Muscle of leg (tissue), 11 donors: ENCODE results near the gene IRF7. TPM values are rescaled to one million over a fixed set of nuclear protein-coding genes. Genes with fewer than 3 reads are reported as not detected.

Experiments
- DNase-seq: peaks from one replicate; pipeline ENCODE4 v3.0.0; 2013
- H3K27ac ChIP-seq: one replicate; pipeline ENCODE4 v1.5.1; 2013; ENCODE audit warnings: mild to moderate bottlenecking, low read length, control low read depth
- H3K27me3 ChIP-seq: one replicate; pipeline ENCODE4 v1.6.1; 2013; ENCODE audit warnings: low read length; ENCODE audit not compliant: control insufficient read depth, insufficient read depth
- H3K36me3 ChIP-seq: one replicate; pipeline ENCODE4 v1.6.1; 2013; ENCODE audit warnings: low read length; ENCODE audit not compliant: control insufficient read depth, insufficient read depth
- H3K4me1 ChIP-seq: one replicate; pipeline ENCODE4 v1.6.1; 2013; ENCODE audit warnings: low read length; ENCODE audit not compliant: control insufficient read depth, insufficient read depth
- H3K4me3 ChIP-seq: one replicate; pipeline ENCODE4 v1.5.1; 2013; ENCODE audit warnings: low read length, control low read depth
- H3K9me3 ChIP-seq: replicated peaks from 2 replicates; pipeline ENCODE4 v1.6.1; 2013; ENCODE audit warnings: low read depth, low read length; ENCODE audit not compliant: control insufficient read depth
- WGBS: methylation state at CpG from one replicate; pipeline ENCODE4 v1.1.5; 2013; ENCODE audit warnings: missing lambda C conversion rate; ENCODE audit not compliant: insufficient coverage; 5-methylcytosine and 5-hydroxymethylcytosine counted together
- polyA plus RNA-seq, 8 donors: library from polyadenylated mRNA; unstranded; fragments of 120-200 nt; gene quantifications; one replicate each; pipeline versions ENCODE4 v1.2.1 to v1.2.3, GENCODE V29; 2013; ENCODE audit warnings: inconsistent platforms in 1 of 8, low replicate concordance in 1 of 8; ENCODE audit not compliant: insufficient read length in 8 of 8, insufficient read depth in 1 of 8
- total RNA-seq: library from RNA; stranded (reverse); fragments of 120-200 nt; gene quantifications from one replicate; pipeline ENCODE4 v1.2.4, GENCODE V29; 2013

IRF7 gene
- total and polyA plus RNA-seq, 9 donors, result 7.8 to 14.7 (median 9.6) TPM

DNA sequence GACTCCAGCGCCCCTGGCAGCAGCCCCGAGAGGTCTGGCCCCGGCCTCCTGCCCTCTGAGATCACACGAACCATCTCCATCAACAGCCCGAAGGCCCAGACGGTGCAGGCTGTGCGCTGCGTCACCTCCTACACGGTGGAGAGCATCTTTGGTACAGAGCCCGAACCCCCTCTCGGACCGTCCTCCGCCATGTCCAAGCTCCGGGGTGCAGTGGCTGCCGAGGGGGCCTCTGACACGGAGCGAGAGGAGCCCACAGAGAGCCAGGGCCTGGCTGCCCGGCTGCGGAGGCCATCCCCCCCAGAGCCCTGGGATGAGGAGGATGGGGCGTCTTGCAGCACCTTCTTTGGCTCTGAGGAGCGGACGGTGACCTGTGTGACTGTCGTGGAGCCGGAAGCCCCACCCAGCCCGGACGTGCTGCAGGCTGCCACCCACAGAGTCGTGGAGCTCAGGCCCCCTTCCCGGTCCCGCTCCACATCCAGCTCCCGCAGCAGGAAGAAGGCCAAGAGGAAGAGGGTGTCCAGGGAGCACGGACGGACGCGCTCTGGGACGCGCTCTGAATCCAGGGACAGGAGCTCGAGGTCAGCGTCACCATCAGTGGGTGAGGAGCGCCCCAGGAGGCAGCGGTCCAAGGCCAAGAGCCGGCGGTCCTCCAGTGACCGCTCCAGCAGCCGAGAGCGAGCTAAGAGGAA is 7.6 kb downstream of the IRF7 start:
- no peak for DNase-seq
- H3K27ac ChIP-seq, result no peak overlapping the region

DNA sequence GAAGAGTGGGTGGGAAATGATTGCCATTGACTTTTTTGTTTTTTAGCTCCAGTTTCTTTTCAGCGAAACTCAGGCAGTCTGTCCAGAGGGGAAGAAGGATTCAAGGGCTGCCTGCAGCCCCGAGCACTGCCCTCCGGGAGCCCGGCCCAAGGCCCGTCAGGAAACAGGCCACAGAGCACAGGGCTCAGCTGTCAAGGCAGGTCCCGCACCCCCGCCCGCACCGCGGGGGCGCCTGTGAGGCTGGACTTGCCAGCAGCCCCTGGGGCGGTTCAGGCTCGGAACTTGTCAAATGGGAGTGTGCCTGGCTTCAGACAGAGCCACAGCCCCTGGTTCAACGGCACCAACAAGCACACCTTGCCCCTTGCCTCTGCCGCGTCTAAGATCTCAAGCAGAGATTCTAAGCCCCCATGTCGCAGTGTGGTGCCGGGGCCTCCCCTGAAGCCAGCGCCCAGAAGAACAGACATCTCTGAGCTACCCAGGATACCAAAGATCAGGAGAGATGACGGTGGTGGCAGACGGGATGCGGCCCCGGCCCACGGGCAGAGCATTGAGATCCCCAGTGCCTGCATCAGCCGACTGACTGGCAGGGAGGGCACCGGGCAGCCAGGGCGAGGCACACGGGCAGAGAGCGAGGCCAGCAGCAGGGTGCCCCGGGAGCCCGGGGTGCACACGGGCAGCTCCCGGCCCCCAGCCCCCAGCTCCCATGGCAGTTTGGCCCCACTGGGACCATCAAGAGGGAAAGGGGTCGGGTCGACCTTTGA is 8.6 kb downstream of the IRF7 start:
- H3K27me3 ChIP-seq, result no peaks in the 10 kb centered on the region
- H3K9me3 ChIP-seq, result no peaks in the 10 kb centered on the region
- DNase-seq, result no peak
- H3K36me3 ChIP-seq, result peaks cover 90% of the 10 kb centered on the region
- no peak overlapping the region for H3K27ac ChIP-seq
- H3K4me1 ChIP-seq, result peaks cover 10% of the 10 kb centered on the region
- WGBS, result 91% methylated on average over 33 of the region's 35 CpGs
- no peak overlapping the region for H3K4me3 ChIP-seq

More for the DNA sequence above, 7.6 kb downstream of the IRF7 start:
- H3K27me3 ChIP-seq, result no peaks in the 10 kb centered on the region
- 85% methylated on average over 40 of the region's 45 CpGs for WGBS
- peaks cover 91% of the 10 kb centered on the region for H3K36me3 ChIP-seq
- H3K4me1 ChIP-seq, result peaks cover 19% of the 10 kb centered on the region
- no peaks in the 10 kb centered on the region for H3K9me3 ChIP-seq
- no peak overlapping the region for H3K4me3 ChIP-seq

GRCh38 chr11:606245-606644 is 9.5 kb downstream of the IRF7 start:
- H3K27ac ChIP-seq, result no peak overlapping the region
- 85% methylated on average over 17 of the region's 19 CpGs for WGBS
- no peak for DNase-seq

DNA sequence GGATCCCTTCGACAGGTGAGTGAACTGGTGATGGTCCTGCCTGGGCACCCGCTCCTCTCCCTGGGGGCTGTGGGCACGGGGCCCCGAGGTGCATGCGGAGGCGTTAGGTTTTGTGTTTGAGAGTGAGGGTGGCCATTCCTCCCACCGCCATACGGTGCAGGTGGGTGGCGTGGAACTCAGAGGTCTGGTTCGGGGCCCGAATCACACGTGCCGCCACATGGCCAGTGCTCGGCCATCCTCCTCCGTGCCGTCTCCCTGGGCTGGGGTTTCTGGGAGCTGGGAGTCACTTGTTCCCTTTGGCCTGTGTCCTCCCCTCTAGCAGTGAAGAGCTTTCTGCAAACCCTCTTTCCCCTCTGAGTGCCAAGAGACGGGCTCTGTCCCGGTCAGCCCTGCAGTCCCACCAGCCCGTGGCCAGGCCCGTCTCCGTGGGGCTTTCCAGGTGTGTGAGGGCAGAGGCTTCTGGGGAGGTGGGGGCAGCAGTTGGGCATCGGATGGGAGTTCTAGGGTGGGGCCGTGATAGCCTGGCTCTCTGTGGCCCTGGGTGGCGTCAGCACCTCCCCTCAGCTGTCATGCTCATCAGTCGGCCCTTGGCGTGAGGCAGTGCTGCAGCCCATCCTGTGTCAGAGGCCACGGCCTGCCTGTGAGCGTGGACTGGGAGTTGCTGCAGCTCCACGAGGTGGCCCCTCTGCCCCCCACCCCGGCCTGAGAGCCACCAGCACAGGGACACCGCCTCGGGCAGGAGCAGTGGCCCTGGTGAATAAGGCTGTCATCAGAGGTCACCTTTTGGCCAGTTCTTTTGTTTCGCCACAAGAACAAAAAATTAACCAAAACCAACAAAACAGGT is 10.2 kb downstream of the IRF7 start:
- Histone ChIP-seq H3K36me3 (peaks cover 88% of the 10 kb centered on the region), H3K9me3 (no peaks in the 10 kb centered on the region), H3K27me3 (no peaks in the 10 kb centered on the region), H3K4me3 (no peak overlapping the region), H3K27ac (no peak overlapping the region), H3K4me1 (no peaks in the 10 kb centered on the region)
- 94% methylated on average over 21 of the region's 33 CpGs for whole genome bisulfite sequencing
- no peak for DNase-seq

More at GRCh38 chr11:606245-606644, 9.5 kb downstream of the IRF7 start:
- no peaks in the 10 kb centered on the region for H3K27me3 ChIP-seq
- H3K36me3 ChIP-seq, result peaks cover 91% of the 10 kb centered on the region
- H3K4me3 ChIP-seq, result no peak overlapping the region
- H3K4me1 ChIP-seq, result peaks cover under 1% of the 10 kb centered on the region
- no peaks in the 10 kb centered on the region for H3K9me3 ChIP-seq

DNA sequence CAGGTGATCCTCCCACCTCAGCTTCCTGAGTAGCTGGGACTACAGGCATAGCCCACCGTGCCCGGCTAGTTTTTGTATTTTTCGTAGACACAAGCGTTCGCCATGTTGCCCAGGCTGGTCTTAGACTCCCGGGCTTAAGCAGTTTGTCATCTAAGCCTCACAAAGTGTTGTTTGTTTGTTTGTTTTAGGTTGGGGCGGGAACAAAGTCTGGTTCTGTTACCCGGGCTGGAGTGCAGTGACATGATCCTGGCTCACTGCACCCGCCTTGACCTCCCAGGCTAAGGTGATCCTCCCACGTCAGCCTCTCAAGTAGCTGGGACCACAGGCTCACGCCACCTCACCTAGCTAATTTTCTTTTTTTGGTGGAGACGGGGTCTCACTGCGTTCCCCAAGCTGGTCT is 12.6 kb downstream of the IRF7 start:
- Histone ChIP-seq H3K4me3 (no peak overlapping the region), H3K27ac (no peak overlapping the region), H3K27me3 (no peaks in the 10 kb centered on the region), H3K9me3 (no peaks in the 10 kb centered on the region), H3K4me1 (no peaks in the 10 kb centered on the region), H3K36me3 (peaks cover 82% of the 10 kb centered on the region)
- WGBS, result 91% methylated on average over 11 of the region's 13 CpGs
- DNase-seq, result no peak

- no peak overlapping the region for H3K27ac ChIP-seq
- 94% methylated on average over 14 of the region's 23 CpGs for WGBS
- no peaks in the 10 kb centered on the region for H3K27me3 ChIP-seq
- DNase-seq, result no peak
- no peaks in the 10 kb centered on the region for H3K4me1 ChIP-seq
- no peaks in the 10 kb centered on the region for H3K9me3 ChIP-seq
- no peak overlapping the region for H3K4me3 ChIP-seq
- peaks cover 82% of the 10 kb centered on the region for H3K36me3 ChIP-seq
Measured at GRCh38 chr11:601573-602245, 14.0 kb downstream of the IRF7 start.

DNA sequence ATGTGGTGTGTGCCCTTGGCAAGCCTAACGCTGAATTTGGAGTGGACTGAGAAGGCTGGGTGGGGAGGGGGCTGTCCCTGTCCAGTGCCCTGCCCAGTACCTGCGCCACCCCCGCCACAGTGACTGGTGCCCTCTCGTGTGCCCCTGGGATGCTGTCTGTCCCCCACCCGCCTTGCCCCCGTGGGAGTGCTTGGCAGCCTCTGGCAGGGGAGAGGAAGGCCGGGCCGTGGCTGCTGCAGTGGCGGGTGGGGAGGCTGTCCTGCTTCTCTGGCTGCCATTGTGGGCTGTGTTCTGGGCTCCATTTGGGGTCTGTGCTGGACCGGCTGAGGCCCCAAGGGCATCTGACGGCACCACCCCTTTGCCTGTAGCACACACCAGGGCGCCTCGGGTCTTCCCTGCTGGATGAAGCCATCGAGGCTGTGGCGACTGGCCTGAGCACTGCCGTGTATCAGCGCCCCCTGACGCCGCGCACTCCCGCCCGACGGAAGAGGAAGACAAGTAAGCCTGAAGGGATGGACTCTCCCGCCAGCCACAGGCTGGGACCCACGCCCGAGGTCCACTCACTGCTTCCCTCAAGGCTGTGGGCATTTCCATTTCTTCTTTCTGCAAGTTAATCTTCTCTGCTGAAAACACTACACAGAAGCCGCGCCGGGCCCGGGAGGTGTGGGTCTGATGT is 17.6 kb downstream of the IRF7 start:
- H3K27me3 ChIP-seq, result no peaks in the 10 kb centered on the region
- H3K4me3 ChIP-seq, result no peak overlapping the region
- no peak for DNase-seq
- H3K9me3 ChIP-seq, result no peaks in the 10 kb centered on the region
- H3K27ac ChIP-seq, result no peak overlapping the region
- no peaks in the 10 kb centered on the region for H3K4me1 ChIP-seq
- H3K36me3 ChIP-seq, result peaks cover 81% of the 10 kb centered on the region
- WGBS, result 91% methylated on average over 29 of the region's 30 CpGs

GRCh38 chr11:597166-597725 is 18.5 kb downstream of the IRF7 start:
- Histone ChIP-seq H3K27me3 (no peaks in the 10 kb centered on the region), H3K9me3 (no peaks in the 10 kb centered on the region), H3K4me1 (no peaks in the 10 kb centered on the region), H3K36me3 (peaks cover 84% of the 10 kb centered on the region), H3K4me3 (no peak overlapping the region), H3K27ac (no peak overlapping the region)
- 86% methylated on average over 14 of the region's 29 CpGs for WGBS
- DNase-seq, result no peak

- H3K27me3 ChIP-seq, result no peaks in the 10 kb centered on the region
- no peak overlapping the region for H3K27ac ChIP-seq
- no peaks in the 10 kb centered on the region for H3K9me3 ChIP-seq
- peaks cover 82% of the 10 kb centered on the region for H3K36me3 ChIP-seq
- DNase-seq, result no peak
- 91% methylated on average over 7 of the region's 10 CpGs for WGBS
- no peak overlapping the region for H3K4me3 ChIP-seq
- H3K4me1 ChIP-seq, result no peaks in the 10 kb centered on the region
Measured at GRCh38 chr11:596374-596773, 19.4 kb downstream of the IRF7 start.
